SH-SY5Y (cell line): ENCODE measurements around the gene KRT79.

Source experiments
- GATA2 ChIP-seq: IDR thresholded peaks from 2 replicates; pipeline ENCODE4 v1.6.1; 2011; ENCODE audit warnings: mild to moderate bottlenecking, low read depth, low read length
- GATA3 ChIP-seq: IDR thresholded peaks from 2 replicates; pipeline ENCODE4 v1.6.1; 2011; ENCODE audit warnings: low read depth, mild to moderate bottlenecking, low read length, moderate library complexity

- TF ChIP-seq GATA2, result no peak
- TF ChIP-seq GATA3, result no peak
These were observed 8.2 kb downstream of the KRT79 start for GRCh38 chr12:52825961-52826360.
